ENCODE measurements around the gene MEP1B. TPM values are rescaled to one million over a fixed set of nuclear protein-coding genes. Genes with fewer than 3 reads are reported as not detected.
"Not testable (repeated sequence)": the region's sequence is repeated elsewhere in the genome, so short reads cannot be mapped to it uniquely, and the experiment has no call there.

MEP1B gene
- total RNA-seq, 1 donor from 2014 or later = not detected

- no peak for DNase-seq (ENCODE audit: extremely low read depth, low read depth, low spot score)
These were observed 18.7 kb downstream of the MEP1B start for GRCh38 chr18:32208577-32208976.

GRCh38 chr18:32209685-32210445, 20.0 kb downstream of the MEP1B start:
- DNase-seq (ENCODE audit: extremely low read depth, low read depth, low spot score) = no peak

GRCh38 chr18:32213693-32214092, 23.9 kb downstream of the MEP1B start:
- DNase-seq (ENCODE audit: extremely low read depth, low read depth, low spot score) = no peak

DNA sequence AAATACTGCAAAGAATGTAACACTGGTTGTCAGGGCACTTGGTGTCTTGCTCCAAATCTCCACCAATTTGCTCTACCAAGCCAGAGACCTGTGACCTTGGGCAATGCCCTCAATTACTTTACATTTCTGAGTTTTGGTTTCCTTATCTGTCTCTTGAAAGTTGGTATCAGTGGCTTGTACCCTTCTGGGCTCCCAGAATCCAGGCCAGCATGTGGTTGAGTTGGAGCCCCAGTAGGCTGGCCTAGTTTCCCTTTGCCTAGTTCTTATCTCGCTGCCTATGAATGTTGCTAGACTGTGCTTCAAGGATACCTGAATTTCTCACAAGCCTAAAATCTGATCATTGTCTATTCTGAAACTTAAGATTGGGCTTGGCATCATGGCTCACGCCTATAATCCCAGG, 26.6 kb downstream of the MEP1B start:
- no peak for DNase-seq (ENCODE audit: extremely low read depth, low read depth, low spot score)

DNA sequence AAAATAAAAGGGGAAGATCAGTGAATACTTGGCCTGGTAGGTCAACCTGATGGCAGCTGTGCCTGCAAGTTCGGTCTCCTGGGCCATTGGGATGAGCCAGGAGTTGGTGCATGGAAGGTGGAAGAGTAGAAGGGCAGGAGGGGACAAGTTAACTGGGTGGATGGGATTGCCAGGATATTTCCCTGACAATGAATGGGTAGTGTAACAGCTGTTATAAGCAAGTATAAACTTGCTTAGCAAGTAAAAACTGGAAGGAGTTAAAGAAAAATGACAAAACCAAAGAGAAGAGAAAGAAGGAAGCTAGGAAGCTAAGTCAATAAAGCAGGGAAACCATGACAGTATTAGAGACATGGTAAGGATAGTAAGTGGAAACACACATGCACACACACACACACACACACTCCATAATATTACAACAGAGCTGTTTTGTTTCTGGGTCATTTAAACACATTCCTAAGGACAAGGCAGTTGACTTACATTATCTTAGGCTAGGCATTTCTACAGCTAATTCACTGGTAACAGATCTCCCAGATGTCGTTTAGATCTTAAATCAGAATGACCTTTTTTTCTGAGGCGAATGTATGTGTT, 29.7 kb downstream of the MEP1B start:
- no peak for DNase-seq (ENCODE audit: extremely low read depth, low read depth, low spot score)

DNA sequence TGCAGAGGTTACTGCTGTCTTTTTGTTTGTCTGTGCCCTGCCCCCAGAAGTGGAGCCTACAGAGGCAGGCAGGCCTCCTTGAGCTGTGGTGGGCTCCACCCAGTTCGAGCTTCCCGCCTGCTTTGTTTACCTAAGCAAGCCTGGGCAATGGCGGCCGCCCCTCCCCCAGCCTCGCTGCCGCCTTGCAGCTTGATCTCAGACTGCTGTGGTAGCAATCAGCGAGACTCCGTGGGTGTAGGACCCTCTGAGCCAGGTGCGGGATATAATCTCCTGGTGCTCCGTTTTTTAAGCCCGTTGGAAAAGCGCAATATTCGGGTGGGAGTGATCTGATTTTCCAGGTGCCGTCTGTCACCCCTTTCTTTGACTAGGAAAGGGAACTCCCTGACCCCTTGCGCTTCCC, 43.5 kb downstream of the MEP1B start:
- not testable (repeated sequence) for DNase-seq (ENCODE audit: extremely low read depth, low read depth, low spot score)

DNA sequence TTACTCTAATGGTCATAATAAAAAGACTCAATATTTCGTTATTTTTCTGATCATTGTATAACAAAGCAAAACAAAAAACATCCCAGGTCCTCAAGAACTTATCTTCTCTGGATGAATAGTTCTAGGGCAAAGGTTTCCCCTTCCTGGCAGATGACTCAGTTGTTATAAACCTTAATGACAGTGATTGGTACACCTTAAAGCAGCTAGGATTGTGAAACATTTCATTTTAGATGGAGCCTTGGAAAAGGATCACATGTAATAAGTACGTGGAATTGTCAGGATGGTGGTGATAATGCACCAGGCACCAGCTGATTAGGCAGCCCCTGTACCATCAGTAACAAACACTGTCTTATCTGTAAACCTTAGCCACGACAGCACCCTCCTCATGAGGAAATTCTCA, 47.2 kb downstream of the MEP1B start:
- DNase-seq (ENCODE audit: extremely low read depth, low read depth, low spot score) = no peak

DNA sequence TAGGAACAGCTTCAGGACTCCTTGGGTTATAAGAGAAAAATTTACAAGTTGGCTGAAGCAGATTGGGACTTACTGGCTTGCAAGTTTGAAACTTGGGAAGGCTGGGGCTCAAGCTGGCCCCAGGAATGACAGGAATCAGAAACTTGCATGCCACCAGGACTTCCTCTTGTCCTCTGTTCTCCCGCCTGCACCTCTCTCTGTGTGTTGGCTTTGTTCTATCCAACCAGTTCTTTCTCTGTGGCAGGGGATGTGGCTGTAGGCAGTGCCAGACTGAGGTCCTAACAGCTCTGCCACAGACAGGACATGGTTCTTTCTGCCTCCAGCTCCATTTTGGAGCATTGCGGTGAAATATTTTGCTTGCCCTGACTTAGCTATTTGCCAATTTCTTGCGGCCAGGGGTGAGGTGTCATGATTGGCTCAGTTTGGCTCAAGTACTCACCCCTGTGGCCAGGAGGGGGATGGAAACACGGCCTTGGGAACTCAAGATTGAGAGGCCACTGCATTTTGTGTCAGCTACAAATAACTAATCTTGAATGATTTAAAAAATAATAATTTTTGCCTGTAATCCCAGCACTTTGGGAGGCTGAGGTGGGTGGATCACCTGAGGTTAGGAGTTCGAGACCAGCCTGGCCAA, 48.9 kb downstream of the MEP1B start:
- no peak for DNase-seq (ENCODE audit: extremely low read depth, low read depth, low spot score)

DNA sequence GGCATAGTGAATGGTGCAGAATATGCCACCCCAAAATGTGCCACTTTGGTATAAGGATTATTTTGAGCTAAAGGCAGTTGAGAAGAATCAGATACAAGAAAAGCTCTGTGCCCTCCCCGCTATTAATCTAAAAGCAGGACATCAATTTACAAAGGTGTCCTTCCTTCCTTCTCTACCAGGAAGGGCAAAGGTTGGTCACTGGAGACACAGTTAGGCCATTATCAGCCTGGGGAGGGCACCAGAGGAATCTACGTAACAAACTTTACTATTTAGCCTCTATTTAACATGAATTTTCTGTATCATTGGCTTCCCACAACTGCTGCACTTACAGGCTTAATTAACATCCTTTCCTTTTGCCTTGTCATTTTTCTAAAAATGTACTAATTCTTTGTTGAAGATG, 52.6 kb downstream of the MEP1B start:
- no peak for DNase-seq (ENCODE audit: extremely low read depth, low read depth, low spot score)

DNA sequence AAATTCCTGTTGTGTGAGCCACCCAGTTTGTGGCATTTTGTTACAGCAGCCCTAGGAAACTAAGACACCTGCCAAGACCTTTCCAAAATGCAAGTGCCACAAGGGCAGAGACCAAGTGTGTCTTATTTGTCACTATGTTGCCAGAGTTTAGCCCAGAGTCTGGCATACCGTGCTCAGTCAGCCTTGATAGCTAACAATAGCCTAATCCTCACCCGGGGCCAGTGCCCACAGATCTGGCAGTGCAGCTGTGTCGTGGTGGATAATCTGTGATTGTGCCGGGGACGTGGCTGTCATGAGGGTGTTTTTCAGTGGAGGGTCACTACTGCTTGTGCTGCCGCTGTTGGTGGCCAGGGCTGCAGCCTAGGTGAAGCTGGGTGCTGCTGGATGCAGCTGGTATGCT, 53.5 kb downstream of the MEP1B start:
- no peak for DNase-seq (ENCODE audit: extremely low read depth, low read depth, low spot score)

- DNase-seq (ENCODE audit: extremely low read depth, low read depth, low spot score) = no peak
These were observed 55.0 kb downstream of the MEP1B start for GRCh38 chr18:32244881-32245280.

GRCh38 chr18:32249147-32249929, 59.5 kb downstream of the MEP1B start:
- no peak for DNase-seq (ENCODE audit: extremely low read depth, low read depth, low spot score)

- DNase-seq (ENCODE audit: extremely low read depth, low read depth, low spot score) = no peak
These were observed 61.6 kb downstream of the MEP1B start for GRCh38 chr18:32251466-32251865.

GRCh38 chr18:32252141-32252860, 62.5 kb downstream of the MEP1B start:
- no peak for DNase-seq (ENCODE audit: extremely low read depth, low read depth, low spot score)

- DNase-seq (ENCODE audit: extremely low read depth, low read depth, low spot score) = no peak
These were observed 65.7 kb downstream of the MEP1B start for GRCh38 chr18:32255570-32255969.

DNA sequence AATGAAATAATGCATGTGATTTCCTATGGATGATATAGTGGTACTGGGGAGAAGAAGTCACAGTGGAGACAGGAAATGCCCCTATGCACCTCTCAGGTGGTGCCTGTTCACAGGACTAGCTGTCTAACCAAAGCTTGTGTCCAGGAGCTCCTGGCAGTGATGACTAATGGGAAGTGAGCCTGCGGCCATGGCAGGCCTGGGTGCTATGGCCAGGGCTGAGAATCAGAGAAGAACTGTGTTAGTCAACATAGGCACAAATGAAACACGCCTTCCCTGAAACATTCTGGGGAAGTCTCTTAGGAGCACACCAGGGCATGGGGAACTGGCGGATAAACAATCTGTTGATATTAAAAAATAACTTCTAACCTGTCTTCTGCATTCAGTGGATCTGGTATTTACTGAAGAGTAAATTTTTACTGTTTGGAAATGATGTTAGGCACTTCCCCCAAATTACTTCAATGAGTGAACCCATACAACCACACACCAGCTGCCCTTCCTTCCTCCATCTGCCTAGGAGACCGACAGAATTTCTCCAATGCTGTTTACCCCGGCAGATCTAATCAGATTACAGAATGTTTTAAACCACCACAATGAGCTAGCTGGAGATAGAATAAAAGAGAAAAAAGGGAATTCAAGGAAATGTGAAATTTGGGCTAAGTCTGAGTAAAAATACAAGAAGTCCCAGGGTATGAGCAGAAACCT, 67.4 kb downstream of the MEP1B start:
- no peak for DNase-seq (ENCODE audit: extremely low read depth, low read depth, low spot score)

DNA sequence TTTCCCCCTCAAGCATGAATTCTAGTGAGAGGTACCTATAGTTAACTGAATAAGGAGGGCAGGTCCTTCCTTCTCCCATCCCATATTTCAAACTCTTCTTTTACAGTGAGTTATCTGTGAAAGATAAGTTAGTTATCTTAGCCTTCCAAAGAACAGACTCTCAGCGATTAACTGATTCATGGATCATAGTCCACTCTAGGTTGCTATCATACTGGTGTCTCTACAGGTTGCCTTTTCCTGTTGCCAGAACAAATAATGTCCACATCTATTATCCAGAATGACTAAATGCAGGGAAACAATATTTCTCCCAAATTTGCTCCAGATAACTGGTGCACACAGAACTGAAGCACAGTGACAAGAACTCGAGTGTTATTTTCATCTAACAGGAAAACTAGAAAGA, 68.3 kb downstream of the MEP1B start:
- DNase-seq (ENCODE audit: extremely low read depth, low read depth, low spot score) = no peak

DNA sequence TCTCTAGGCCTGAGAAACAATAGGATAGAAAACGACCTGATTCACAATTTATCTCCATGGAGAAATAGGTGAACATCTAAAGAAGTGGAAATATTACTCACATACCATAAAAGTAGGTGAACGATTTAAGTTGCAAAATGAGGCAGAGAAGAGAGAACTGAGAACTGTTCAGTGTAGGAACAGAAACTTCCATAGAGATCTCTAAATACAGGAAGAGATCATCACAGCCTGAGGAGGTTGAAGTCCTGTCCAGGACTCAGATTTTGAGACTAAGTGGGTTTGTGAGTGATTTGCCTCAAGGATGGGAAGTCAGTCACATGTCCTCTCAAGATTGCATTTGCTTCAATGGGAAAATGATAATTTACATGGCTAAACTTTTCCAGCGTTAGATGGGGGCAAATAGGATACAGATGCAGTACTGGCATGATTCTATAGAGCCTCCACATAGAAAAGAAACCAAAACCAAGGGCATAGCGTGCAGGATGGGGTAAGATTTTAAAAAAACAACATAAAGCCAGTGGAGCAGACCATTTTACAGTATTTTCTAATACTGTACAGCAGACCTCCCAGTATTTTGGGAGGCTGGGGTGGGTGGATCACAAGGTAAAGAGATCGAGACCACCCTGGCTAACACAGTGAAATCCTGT, 68.8 kb downstream of the MEP1B start:
- DNase-seq (ENCODE audit: extremely low read depth, low read depth, low spot score) = no peak

- no peak for DNase-seq (ENCODE audit: extremely low read depth, low read depth, low spot score)
These were observed 69.7 kb downstream of the MEP1B start for GRCh38 chr18:32259553-32259952.

GRCh38 chr18:32261003-32261402, 71.2 kb downstream of the MEP1B start:
- no peak for DNase-seq (ENCODE audit: extremely low read depth, low read depth, low spot score)

Measured in glomerular endothelial cell (primary cell).